Islet of Langerhans (tissue), 1 donor: Measurements from ENCODE around the gene ATP8A1.
A peak's percentile ranks its signal among the peaks of the same experiment; 100 is the strongest.

ENCODE experiments used
- FAIRE-seq: peaks from one replicate; lab custom pipeline; 2011; peaks lifted over from hg19 to GRCh38; lab: Jason Lieb, UNC

The ATP8A1 gene

DNA sequence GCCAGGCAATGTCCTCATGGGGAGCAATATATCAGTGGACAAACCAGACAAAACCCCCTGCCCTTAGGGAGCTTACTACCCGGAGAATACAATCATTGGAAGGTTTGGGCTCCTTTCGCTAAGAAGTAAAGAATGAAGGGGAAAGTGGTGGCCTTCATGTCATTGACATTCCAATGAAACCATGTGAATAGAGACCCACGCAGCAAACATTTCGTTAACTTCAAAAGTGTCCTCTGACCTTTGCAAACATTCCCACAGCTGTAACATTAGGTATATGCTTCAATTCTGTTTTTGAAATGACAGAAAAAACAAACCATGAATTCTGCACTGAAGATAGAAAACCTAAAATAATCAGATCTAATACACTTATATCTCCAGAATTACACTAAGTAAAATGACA is 7.0 kb downstream of the ATP8A1 start:
- no peak for FAIRE-seq

- FAIRE-seq, result peak; percentile 74
Observed at GRCh38 chr4:42646999-42647541, 9.8 kb downstream of the ATP8A1 start.

GRCh38 chr4:42646013-42646784 is 10.7 kb downstream of the ATP8A1 start:
- FAIRE-seq, result no peak

DNA sequence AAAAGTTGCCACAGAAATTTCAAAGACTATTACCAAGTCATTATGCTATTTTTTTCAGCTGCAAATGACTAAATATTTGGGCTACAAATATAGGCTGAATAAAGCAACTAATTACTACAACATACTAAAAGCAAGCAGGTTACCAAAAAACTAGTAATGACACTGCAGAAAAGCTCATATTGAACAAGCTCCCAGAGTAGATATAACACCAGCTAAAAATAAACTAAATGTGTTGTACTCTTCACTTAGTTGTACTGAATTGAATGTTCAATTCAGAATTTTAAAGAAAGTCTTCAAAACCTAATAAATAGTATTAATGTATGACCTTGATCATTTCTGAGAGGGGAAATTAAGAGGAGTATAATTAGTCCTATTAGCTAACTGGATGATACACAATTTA is 12.0 kb downstream of the ATP8A1 start:
- no peak for FAIRE-seq

GRCh38 chr4:42643685-42644084 is 13.2 kb downstream of the ATP8A1 start:
- FAIRE-seq, result no peak

GRCh38 chr4:42642845-42643615 is 13.9 kb downstream of the ATP8A1 start:
- no peak for FAIRE-seq

- no peak for FAIRE-seq
Observed at GRCh38 chr4:42642101-42642797, 14.7 kb downstream of the ATP8A1 start.

DNA sequence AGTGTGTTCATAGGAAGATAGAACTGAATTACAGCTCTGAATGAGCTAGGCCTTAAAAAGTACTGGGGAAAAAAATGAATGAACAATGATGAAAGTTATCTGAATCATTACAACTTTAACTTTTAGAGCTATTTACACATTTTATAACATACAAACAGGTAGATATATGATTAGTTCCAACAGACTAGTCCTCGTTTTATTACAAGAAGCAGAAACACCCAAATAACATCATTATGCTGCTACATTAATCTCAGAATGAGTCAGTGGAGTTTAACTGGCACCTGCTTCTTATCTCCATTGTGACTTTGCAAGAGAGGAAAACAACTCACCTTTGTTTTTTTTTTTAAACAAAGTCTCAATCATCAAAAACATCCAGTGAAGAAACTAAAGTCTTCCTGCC is 15.2 kb downstream of the ATP8A1 start:
- peak; percentile 36 for FAIRE-seq

GRCh38 chr4:42641161-42641560 is 15.7 kb downstream of the ATP8A1 start:
- FAIRE-seq, result no peak

- FAIRE-seq, result no peak
Observed at GRCh38 chr4:42640613-42641012, 16.3 kb downstream of the ATP8A1 start.

DNA sequence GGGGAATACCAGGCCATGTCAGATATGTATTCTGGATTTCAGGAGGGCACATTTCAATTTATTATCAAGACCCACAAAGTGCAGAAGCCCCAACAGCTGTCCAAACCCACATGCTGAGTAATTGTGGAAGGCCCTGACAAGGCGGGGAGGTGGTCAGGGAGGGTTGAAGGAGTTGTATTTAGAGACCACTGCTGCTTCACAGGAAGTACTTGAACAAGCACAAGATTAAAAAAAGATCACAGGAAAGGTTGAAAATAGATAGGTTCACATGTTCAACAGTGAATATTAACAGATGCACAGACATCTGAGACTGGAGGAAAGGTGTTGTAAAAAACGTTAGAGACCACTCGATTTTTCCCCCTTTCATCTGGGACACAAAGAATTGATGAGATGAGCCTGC is 17.9 kb downstream of the ATP8A1 start:
- FAIRE-seq, result no peak

- no peak for FAIRE-seq
Observed at GRCh38 chr4:42638321-42638720, 18.6 kb downstream of the ATP8A1 start.

- FAIRE-seq, result no peak
Observed at GRCh38 chr4:42637867-42638266, 19.0 kb downstream of the ATP8A1 start.

DNA sequence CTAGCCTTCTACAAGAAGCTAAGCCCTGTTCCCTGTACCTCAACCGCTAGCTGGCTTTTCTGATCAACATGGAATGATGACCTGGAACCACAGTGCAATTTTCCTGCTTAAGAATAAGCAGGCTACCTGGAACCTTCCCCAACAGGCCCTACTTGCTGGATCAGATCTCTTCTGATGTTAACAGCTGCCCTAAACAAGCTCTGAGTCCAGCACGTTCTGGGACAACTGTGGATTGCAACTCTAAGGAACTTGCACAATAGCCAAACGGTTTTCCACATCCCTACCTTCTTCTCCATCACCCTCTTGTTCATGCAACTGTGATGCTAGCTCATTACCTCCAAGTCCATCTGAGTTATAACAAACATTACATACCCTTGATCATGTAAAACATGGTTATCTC is 19.8 kb downstream of the ATP8A1 start:
- no peak for FAIRE-seq

DNA sequence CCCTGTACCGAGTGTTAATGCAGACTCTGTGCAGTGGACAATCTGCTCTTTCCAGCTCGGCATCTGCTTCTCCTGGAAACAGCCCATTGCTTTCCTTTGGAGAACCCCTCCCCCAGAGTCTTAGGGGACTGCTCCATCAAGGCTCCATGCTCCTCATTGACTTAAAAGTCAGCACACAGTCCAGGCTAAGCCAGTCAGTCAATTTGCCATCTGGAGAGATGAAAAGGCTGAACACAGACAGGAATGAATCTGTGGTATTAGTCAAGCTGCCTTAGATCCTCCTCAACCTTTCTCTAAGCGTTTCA is 20.3 kb downstream of the ATP8A1 start:
- no peak for FAIRE-seq

DNA sequence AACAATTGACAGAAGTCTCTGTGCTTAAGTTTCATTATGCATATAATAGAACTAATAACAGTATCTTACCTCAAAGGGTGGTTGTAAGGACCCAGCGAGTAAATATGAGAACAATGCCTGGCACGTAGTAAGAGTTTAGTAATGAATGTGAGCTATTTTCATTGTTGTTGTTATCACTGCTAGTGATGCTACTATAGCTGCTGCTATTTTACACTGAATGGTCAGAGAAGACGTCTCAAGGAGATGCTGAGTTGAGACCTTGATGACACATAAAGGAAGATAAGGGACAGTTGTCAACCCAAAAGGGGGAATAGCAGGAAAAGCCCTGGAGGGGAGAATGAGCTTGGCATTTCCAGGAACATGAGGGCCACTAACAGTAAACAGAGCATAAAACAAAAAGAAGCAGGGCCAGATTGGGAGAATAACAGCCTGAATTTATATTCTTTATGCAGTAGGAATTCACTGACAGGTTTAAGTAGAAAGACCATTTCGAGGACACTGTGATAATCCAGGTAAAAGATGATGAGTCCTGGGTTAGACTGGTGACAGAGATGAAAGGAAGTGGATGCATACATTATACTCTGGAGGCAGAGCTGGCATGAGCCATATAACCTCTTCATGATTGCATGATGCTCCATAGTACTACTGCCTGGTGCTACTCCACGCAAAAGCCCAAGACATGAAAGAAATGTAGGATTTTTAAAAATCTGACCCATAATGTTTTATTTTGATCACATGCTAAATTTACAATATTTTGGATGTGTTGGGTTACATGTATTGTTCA is 23.1 kb downstream of the ATP8A1 start:
- no peak for FAIRE-seq

GRCh38 chr4:42632653-42633382 is 24.1 kb downstream of the ATP8A1 start:
- FAIRE-seq, result no peak

DNA sequence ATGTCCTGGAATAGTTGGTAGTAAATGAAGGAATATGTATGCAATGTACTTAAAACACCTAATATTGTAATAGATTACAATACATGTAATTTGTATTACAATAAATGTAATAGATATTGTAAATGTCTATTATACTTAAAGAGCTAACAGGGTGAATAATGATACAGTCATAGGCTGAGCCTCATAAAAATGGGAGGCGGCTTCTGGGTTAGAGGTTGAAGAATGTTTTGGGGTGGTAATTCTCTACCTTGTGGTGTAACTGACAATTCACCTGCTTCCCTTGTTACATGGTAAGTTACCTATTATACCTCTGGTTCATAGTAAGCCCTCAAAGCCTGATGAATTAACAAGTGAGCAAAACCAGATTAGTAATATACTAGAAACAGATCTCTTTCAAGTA is 26.0 kb downstream of the ATP8A1 start:
- no peak for FAIRE-seq

DNA sequence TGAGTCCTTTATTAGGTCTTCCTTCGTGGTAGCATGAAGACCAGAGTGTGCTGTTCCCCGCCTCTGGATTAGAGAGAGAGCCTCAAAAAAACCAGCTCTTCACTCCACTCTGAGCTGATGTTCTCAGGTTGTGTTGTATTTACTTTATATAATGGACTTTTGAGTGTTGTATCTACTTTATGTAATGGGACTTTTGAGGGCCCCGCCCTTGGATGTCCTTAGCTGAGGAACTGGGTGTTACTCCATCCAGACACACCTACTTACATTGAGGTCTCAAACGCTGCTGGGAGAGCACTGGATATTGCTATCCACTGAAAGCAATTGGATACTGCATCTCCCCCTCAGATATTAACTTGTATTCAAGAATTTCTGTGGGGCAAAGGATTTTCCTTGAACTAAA is 28.2 kb downstream of the ATP8A1 start:
- FAIRE-seq, result no peak

- FAIRE-seq, result no peak
Observed at GRCh38 chr4:42627885-42628646, 28.8 kb downstream of the ATP8A1 start.

- FAIRE-seq, result no peak
Observed at GRCh38 chr4:42626629-42627146, 30.2 kb downstream of the ATP8A1 start.
